Peyer's patch (tissue), 4 donors: Measurements from ENCODE around the gene NCR3LG1. TPM values are rescaled to one million over a fixed set of nuclear protein-coding genes. Genes with fewer than 3 reads are reported as not detected.

Experiments
- DNase-seq, 3 donors: peaks; one replicate each; pipeline ENCODE4 v3.0.0-alpha.2; 2017 to 2019
- H3K27ac ChIP-seq, 4 donors: fragments of 200-600 bp; sonication (generic); one replicate each; pipeline ENCODE4 v1.5.1; 2016 to 2019
- H3K27me3 ChIP-seq, 2 donors: fragments of 200-600 bp; sonication (generic); one replicate each; pipeline ENCODE4 v1.5.1; 2019
- H3K36me3 ChIP-seq, 3 donors: fragments of 200-600 bp; sonication (generic); one replicate each; pipeline ENCODE4 v1.5.1; 2016 to 2019
- H3K4me1 ChIP-seq, 4 donors: fragments of 200-600 bp; sonication (generic); one replicate each; pipeline ENCODE4 v1.5.1; 2016 to 2019
- H3K4me3 ChIP-seq, 4 donors: fragments of 200-600 bp; sonication (generic); 1 replicate in 3 of 4; 2 replicates in 1 of 4; pipeline ENCODE4 v1.5.1; 2016 to 2019; ENCODE audit warnings: mild to moderate bottlenecking in 1 of 4
- H3K9me3 ChIP-seq, 4 donors: fragments of 200-600 bp; sonication (generic); one replicate each; pipeline ENCODE4 v1.5.1; 2016 to 2019; ENCODE audit warnings: mild to moderate bottlenecking in 1 of 4
- CTCF ChIP-seq, 6 experiments: fragments of 450-650 bp in 4 of 6; fragments of 200-600 bp in 2 of 6; sonication (generic) in 1 of 6; IDR thresholded peaks; one replicate each; pipeline ENCODE4 v1.5.1; 2017 to 2019; ENCODE audit warnings: antibody characterized with exemption in 6 of 6, mild to moderate bottlenecking in 3 of 6, moderate library complexity in 1 of 6
- POLR2A ChIP-seq, 2 donors: fragments of 450-650 bp; IDR thresholded peaks; one replicate each; pipeline ENCODE4 v1.5.1; 2017; ENCODE audit warnings: antibody characterized with exemption in 2 of 2, mild to moderate bottlenecking in 2 of 2, moderate library complexity in 2 of 2
- total RNA-seq, 4 donors: library from RNA; depleted of rRNA; stranded (reverse); fragments of >200 nt; gene quantifications; one replicate each; pipeline ENCODE4 v1.1.0, GENCODE V29; 2016

Gene NCR3LG1
- total RNA-seq, 4 donors from 2014 or later, result 3.3 to 25.7 (median 15.0) TPM

- no peaks in the 10 kb centered on the region for H3K9me3 ChIP-seq
- H3K4me3 ChIP-seq, result no peak overlapping the region
- H3K36me3 ChIP-seq, result no peaks in the 10 kb centered on the region
- no peaks in the 10 kb centered on the region for H3K27me3 ChIP-seq
- TF ChIP-seq CTCF (IDR thresholded peaks at IDR 0.05), result no peak
- no peak for TF ChIP-seq POLR2A (IDR thresholded peaks at IDR 0.05)
- no peaks in the 10 kb centered on the region for H3K4me1 ChIP-seq
- peak in 1 of 3 donors; percentile 35 for DNase-seq
- peak overlapping the region; percentile 5 to 70 (median 37) for H3K27ac ChIP-seq
These were observed 54.6 kb downstream of the NCR3LG1 start for GRCh38 chr11:17406082-17406817.

- Histone ChIP-seq H3K27ac (peak overlapping the region in 3 of 4 donors; percentile 36 to 70 (median 38)), H3K9me3 (no peaks in the 10 kb centered on the region), H3K4me3 (no peak overlapping the region), H3K27me3 (no peaks in the 10 kb centered on the region), H3K4me1 (no peaks in the 10 kb centered on the region), H3K36me3 (no peaks in the 10 kb centered on the region)
- peak in 1 of 3 donors; percentile 40 for DNase-seq
- TF ChIP-seq POLR2A (IDR thresholded peaks at IDR 0.05) (no peak), CTCF (IDR thresholded peaks at IDR 0.05) (no peak)
These were observed 55.2 kb downstream of the NCR3LG1 start for GRCh38 chr11:17406818-17407149.

- Histone ChIP-seq H3K9me3 (no peaks in the 10 kb centered on the region), H3K27ac (no peak overlapping the region), H3K27me3 (no peaks in the 10 kb centered on the region), H3K4me1 (no peaks in the 10 kb centered on the region), H3K4me3 (no peak overlapping the region), H3K36me3 (no peaks in the 10 kb centered on the region)
- TF ChIP-seq POLR2A (IDR thresholded peaks at IDR 0.05), result no peak
- TF ChIP-seq CTCF (IDR thresholded peaks at IDR 0.05), result no peak
- peak in 1 of 3 donors; percentile 8 for DNase-seq
These were observed 56.0 kb downstream of the NCR3LG1 start for GRCh38 chr11:17407575-17407974.

GRCh38 chr11:17408026-17408425 is 56.4 kb downstream of the NCR3LG1 start:
- no peak overlapping the region for H3K27ac ChIP-seq
- TF ChIP-seq CTCF (IDR thresholded peaks at IDR 0.05), result no peak
- TF ChIP-seq POLR2A (IDR thresholded peaks at IDR 0.05), result no peak
- no peak for DNase-seq
- H3K9me3 ChIP-seq, result no peaks in the 10 kb centered on the region
- no peaks in the 10 kb centered on the region for H3K4me1 ChIP-seq
- H3K27me3 ChIP-seq, result no peaks in the 10 kb centered on the region
- H3K4me3 ChIP-seq, result no peak overlapping the region
- no peaks in the 10 kb centered on the region for H3K36me3 ChIP-seq

- peak in 1 of 3 donors; percentile 39 for DNase-seq
- no peaks in the 10 kb centered on the region for H3K4me1 ChIP-seq
- H3K27ac ChIP-seq, result no peak overlapping the region
These were observed 57.0 kb downstream of the NCR3LG1 start for GRCh38 chr11:17408641-17409040.

More at GRCh38 chr11:17408641-17409040, 57.0 kb downstream of the NCR3LG1 start:
- Histone ChIP-seq H3K9me3 (no peaks in the 10 kb centered on the region), H3K27me3 (no peaks in the 10 kb centered on the region), H3K36me3 (no peaks in the 10 kb centered on the region), H3K4me3 (no peak overlapping the region)
- TF ChIP-seq CTCF (IDR thresholded peaks at IDR 0.05) (no peak), POLR2A (IDR thresholded peaks at IDR 0.05) (no peak)
